Tibial artery (tissue), 4 donors: Measurements from ENCODE around the gene TUBGCP2.

ENCODE experiments used
- DNase-seq, 2 donors: peaks; one replicate each; pipeline ENCODE4 v3.0.0-alpha.2; 2019
- H3K27ac ChIP-seq, 2 donors: fragments of 200-600 bp; sonication (generic) in 1 of 2; 1 replicate in 1 of 2; 2 replicates in 1 of 2; pipeline ENCODE4 v1.5.1; 2018 to 2019; ENCODE audit warnings: mild to moderate bottlenecking in 1 of 2
- H3K27me3 ChIP-seq, 2 donors: fragments of 200-600 bp; sonication (generic) in 1 of 2; one replicate each; pipeline versions ENCODE4 v1.5.1 to v1.6.0; 2016 to 2019
- H3K36me3 ChIP-seq, 3 donors: fragments of 200-600 bp; sonication (generic) in 2 of 3; one replicate each; pipeline ENCODE4 v1.5.1; 2016 to 2019; ENCODE audit warnings: mild to moderate bottlenecking in 2 of 3
- H3K4me1 ChIP-seq, 4 donors: fragments of 200-600 bp; sonication (generic) in 2 of 4; 1 replicate in 3 of 4; 2 replicates in 1 of 4; pipeline ENCODE4 v1.5.1; 2016 to 2019
- H3K4me3 ChIP-seq, 2 donors: fragments of 200-600 bp; sonication (generic) in 1 of 2; 1 replicate in 1 of 2; 2 replicates in 1 of 2; pipeline ENCODE4 v1.5.1; 2018 to 2019; ENCODE audit warnings: mild to moderate bottlenecking in 2 of 2
- H3K9me3 ChIP-seq, 3 donors: fragments of 200-600 bp; sonication (generic) in 1 of 3; one replicate each; pipeline ENCODE4 v1.5.1; 2016 to 2019
- CTCF ChIP-seq, 2 experiments: fragments of 200-600 bp in 1 of 2; fragments of 450-650 bp in 1 of 2; IDR thresholded peaks; one replicate each; pipeline ENCODE4 v1.5.1; 2017 to 2019; ENCODE audit warnings: antibody characterized with exemption in 2 of 2, mild to moderate bottlenecking in 1 of 2, moderate library complexity in 1 of 2
- intact Hi-C: fragments of 100-400 bp; cut with DNase I; formaldehyde crosslinking; loops from one replicate; pipeline ENCODE4 v1.15.0; 2023; ENCODE audit warnings: low total_unique reads

Gene TUBGCP2

GRCh38 chr10:133355266-133355665 lies 46.6 kb upstream of the TUBGCP2 start:
- Histone ChIP-seq H3K27me3 (peaks cover 0 to 27% of the 10 kb centered on the region in 2 donors), H3K36me3 (peaks cover 0 to 4% (median 0%) of the 10 kb centered on the region in 3 donors), H3K4me3 (no peak overlapping the region), H3K27ac (no peak overlapping the region), H3K9me3 (no peaks in the 10 kb centered on the region), H3K4me1 (peaks cover 0 to 26% (median 16%) of the 10 kb centered on the region in 4 donors)
- intact Hi-C loops: no loop called here
- no peak for TF ChIP-seq CTCF (IDR thresholded peaks at IDR 0.05)
- DNase-seq: no peak

- TF ChIP-seq CTCF (IDR thresholded peaks at IDR 0.05): no peak
- H3K9me3 ChIP-seq: no peaks in the 10 kb centered on the region
- H3K27ac ChIP-seq: no peak overlapping the region
- peaks cover 0 to 32% of the 10 kb centered on the region in 2 donors for H3K27me3 ChIP-seq
- no peak overlapping the region for H3K4me3 ChIP-seq
- peaks cover 0 to 4% (median 0%) of the 10 kb centered on the region in 3 donors for H3K36me3 ChIP-seq
- intact Hi-C loops: no loop called here
- no peak for DNase-seq
- peaks cover 0 to 26% (median 16%) of the 10 kb centered on the region in 4 donors for H3K4me1 ChIP-seq
Measured at GRCh38 chr10:133354672-133355240, 46.1 kb upstream of the TUBGCP2 start.

GRCh38 chr10:133353988-133354605 lies 45.4 kb upstream of the TUBGCP2 start:
- TF ChIP-seq CTCF (IDR thresholded peaks at IDR 0.05): no peak
- Histone ChIP-seq H3K4me1 (peaks cover 0 to 26% (median 16%) of the 10 kb centered on the region in 4 donors), H3K4me3 (no peak overlapping the region), H3K27me3 (peaks cover 0 to 39% of the 10 kb centered on the region in 2 donors), H3K9me3 (no peaks in the 10 kb centered on the region), H3K36me3 (peaks cover 0 to 4% (median 0%) of the 10 kb centered on the region in 3 donors), H3K27ac (no peak overlapping the region)
- no peak for DNase-seq
- intact Hi-C loops: no loop called here

- intact Hi-C loops: no loop called here
- DNase-seq: no peak
- peaks cover 0 to 46% of the 10 kb centered on the region in 2 donors for H3K27me3 ChIP-seq
- H3K9me3 ChIP-seq: no peaks in the 10 kb centered on the region
- no peak for TF ChIP-seq CTCF (IDR thresholded peaks at IDR 0.05)
- no peak overlapping the region for H3K4me3 ChIP-seq
- peaks cover 0 to 4% (median 0%) of the 10 kb centered on the region in 3 donors for H3K36me3 ChIP-seq
- H3K4me1 ChIP-seq: peaks cover 0 to 26% (median 16%) of the 10 kb centered on the region in 4 donors
- H3K27ac ChIP-seq: no peak overlapping the region
Measured at GRCh38 chr10:133353202-133353959, 44.7 kb upstream of the TUBGCP2 start.

- intact Hi-C loops: no loop called here
- Histone ChIP-seq H3K27me3 (peaks cover 0 to 60% of the 10 kb centered on the region in 2 donors), H3K4me1 (peaks cover 0 to 13% (median 5%) of the 10 kb centered on the region in 4 donors), H3K36me3 (peaks cover 0 to 4% (median 0%) of the 10 kb centered on the region in 3 donors), H3K4me3 (no peak overlapping the region), H3K9me3 (no peaks in the 10 kb centered on the region), H3K27ac (no peak overlapping the region)
- no peak for TF ChIP-seq CTCF (IDR thresholded peaks at IDR 0.05)
- no peak for DNase-seq
Measured at GRCh38 chr10:133351408-133352318, 43.0 kb upstream of the TUBGCP2 start.
